ENCODE results near the gene GAL.

- TF ChIP-seq CTCF (conservative IDR thresholded peaks at IDR 0.05 in 1 of 2, IDR thresholded peaks at IDR 0.05 in 1 of 2; ENCODE audit: extremely low read depth in 1 of 2, insufficient read depth in 1 of 2, low read depth in 1 of 2, low read length in 2 of 2) (no peak), EZH2 (IDR thresholded peaks at IDR 0.05; ENCODE audit: borderline replicate concordance, low read length) (no peak)
These were observed 584 bp upstream of the GAL start for GRCh38 chr11:68683536-68684384.
